Activated CD4-positive, alpha-beta T cell treated with anti-CD3 and anti-CD28 coated beads, Interleukin-2, Interleukin-4, amounts not matched to agents 100 ng/mL and 50 ng/mL, durations not matched to agents 16 hours and 8 hours (primary cell): ENCODE results near the gene DEAF1.
"Not testable (repeated sequence)": the region's sequence is repeated elsewhere in the genome, so short reads cannot be mapped to it uniquely, and the experiment has no call there.

ENCODE experiments used
- DNase-seq: peaks from one replicate; pipeline ENCODE4 v3.0.0-alpha.2; 2020; ENCODE audit warnings: low spot score

DEAF1 gene

GRCh38 chr11:701741-702461 lies 6.9 kb upstream of the DEAF1 start:
- no peak for DNase-seq

GRCh38 chr11:699753-700152 lies 4.7 kb upstream of the DEAF1 start:
- DNase-seq, result no peak

GRCh38 chr11:699116-699508 lies 4.1 kb upstream of the DEAF1 start:
- no peak for DNase-seq

GRCh38 chr11:698493-699115 lies 3.6 kb upstream of the DEAF1 start:
- no peak for DNase-seq

- DNase-seq, result no peak
Observed at GRCh38 chr11:697811-698311, 2.8 kb upstream of the DEAF1 start.

- no peak for DNase-seq
Observed at GRCh38 chr11:696955-697491, 2.0 kb upstream of the DEAF1 start.

GRCh38 chr11:695538-696248 lies 671 bp upstream of the DEAF1 start, which contains the start of gene TMEM80:
Gene TMEM80, plus strand, starts transcription at chr11:695816. Its CDS starts 12 bp downstream, at chr11:695828.
- peak; percentile 99 for DNase-seq

- no peak for DNase-seq
Observed at GRCh38 chr11:695288-695537, 191 bp upstream of the DEAF1 start.

GRCh38 chr11:693887-694562 lies 997 bp downstream of the DEAF1 start:
- DNase-seq, result no peak

GRCh38 chr11:693415-693831 lies 1.6 kb downstream of the DEAF1 start:
- no peak for DNase-seq

- DNase-seq, result no peak
Observed at GRCh38 chr11:692824-693414, 2.1 kb downstream of the DEAF1 start.

GRCh38 chr11:691710-692590 lies 3.1 kb downstream of the DEAF1 start:
- no peak for DNase-seq

GRCh38 chr11:690738-691633 lies 4.0 kb downstream of the DEAF1 start:
- DNase-seq, result no peak

- not testable (repeated sequence) for DNase-seq
Observed at GRCh38 chr11:690244-690643, 4.8 kb downstream of the DEAF1 start.

- DNase-seq, result no peak
Observed at GRCh38 chr11:689625-690024, 5.4 kb downstream of the DEAF1 start.

GRCh38 chr11:688681-689080 lies 6.3 kb downstream of the DEAF1 start:
- no peak for DNase-seq

GRCh38 chr11:687751-688150 lies 7.3 kb downstream of the DEAF1 start:
- no peak for DNase-seq

GRCh38 chr11:686451-687243 lies 8.4 kb downstream of the DEAF1 start:
- DNase-seq, result no peak

GRCh38 chr11:680970-681369 lies 14.1 kb downstream of the DEAF1 start:
- no peak for DNase-seq
